HG03378 (cell line): ENCODE measurements around the gene ACP1.

Experiments
- ATAC-seq: cut with Tn5 transposase; IDR thresholded peaks from one replicate; pipeline ENCODE4 v1.9.1; 2021; ENCODE audit warnings: mild to moderate bottlenecking, moderate library complexity; ENCODE audit not compliant: unreplicated experiment

Gene ACP1

GRCh38 chr2:254241-254640, 10.5 kb upstream of the ACP1 start:
- no peak for ATAC-seq

GRCh38 chr2:255195-255594, 9.6 kb upstream of the ACP1 start:
- no peak for ATAC-seq

GRCh38 chr2:256094-256493, 8.7 kb upstream of the ACP1 start:
- no peak for ATAC-seq

GRCh38 chr2:257429-257828, 7.3 kb upstream of the ACP1 start:
- ATAC-seq: no peak

GRCh38 chr2:257842-258241, 6.9 kb upstream of the ACP1 start:
- ATAC-seq: no peak

GRCh38 chr2:258933-259332, 5.8 kb upstream of the ACP1 start:
- ATAC-seq: no peak

- no peak for ATAC-seq
Measured at GRCh38 chr2:259789-260331, 4.9 kb upstream of the ACP1 start.

GRCh38 chr2:260507-261161, 4.1 kb upstream of the ACP1 start:
- no peak for ATAC-seq

GRCh38 chr2:262117-262516, 2.6 kb upstream of the ACP1 start:
- no peak for ATAC-seq

- no peak for ATAC-seq
Measured at GRCh38 chr2:263022-263738, 1.6 kb upstream of the ACP1 start.

GRCh38 chr2:263774-264492, 814 bp upstream of the ACP1 start, which contains the start of gene SH3YL1:
SH3YL1 (minus strand) TSS chr2:264032; CDS start chr2:263984, 48 bp downstream.
- ATAC-seq: peak; percentile 8

- ATAC-seq: no peak
Measured at GRCh38 chr2:268323-268722, 3.6 kb downstream of the ACP1 start.

GRCh38 chr2:269356-270030, 4.7 kb downstream of the ACP1 start:
- no peak for ATAC-seq

GRCh38 chr2:270861-271260, 6.1 kb downstream of the ACP1 start:
- no peak for ATAC-seq

- ATAC-seq: no peak
Measured at GRCh38 chr2:271917-272316, 7.2 kb downstream of the ACP1 start.

GRCh38 chr2:273333-273732, 8.6 kb downstream of the ACP1 start:
- no peak for ATAC-seq

- no peak for ATAC-seq
Measured at GRCh38 chr2:274503-274902, 9.8 kb downstream of the ACP1 start.

GRCh38 chr2:275466-275865, 10.7 kb downstream of the ACP1 start:
- ATAC-seq: peak; percentile 98

- ATAC-seq: no peak
Measured at GRCh38 chr2:278312-278926, 13.7 kb downstream of the ACP1 start.

- ATAC-seq: no peak
Measured at GRCh38 chr2:278927-279320, 14.2 kb downstream of the ACP1 start.

- no peak for ATAC-seq
Measured at GRCh38 chr2:279366-279765, 14.6 kb downstream of the ACP1 start.
